ENCODE measurements around the gene PIP5K1B.

PIP5K1B gene

DNA sequence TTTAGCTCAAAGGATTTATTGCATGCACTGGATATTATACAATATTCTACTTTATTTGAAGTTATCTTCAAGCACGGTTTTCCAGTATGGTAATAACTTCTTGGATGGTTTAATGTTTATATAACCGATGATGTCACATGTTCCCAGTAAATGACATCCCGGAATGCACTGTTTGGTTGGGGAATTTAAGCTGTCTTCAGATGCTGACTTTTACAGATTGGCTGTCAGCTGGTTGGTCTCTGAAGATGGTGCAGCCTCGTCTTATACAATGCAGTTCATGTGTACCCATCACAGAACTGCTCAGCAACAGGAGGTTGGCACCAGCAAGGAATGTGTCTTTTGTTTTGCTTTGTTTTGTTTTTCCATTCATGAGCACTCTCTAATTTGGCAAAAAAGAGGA, 165.0 kb downstream of the PIP5K1B start:
- DNase-seq: no peak

DNA sequence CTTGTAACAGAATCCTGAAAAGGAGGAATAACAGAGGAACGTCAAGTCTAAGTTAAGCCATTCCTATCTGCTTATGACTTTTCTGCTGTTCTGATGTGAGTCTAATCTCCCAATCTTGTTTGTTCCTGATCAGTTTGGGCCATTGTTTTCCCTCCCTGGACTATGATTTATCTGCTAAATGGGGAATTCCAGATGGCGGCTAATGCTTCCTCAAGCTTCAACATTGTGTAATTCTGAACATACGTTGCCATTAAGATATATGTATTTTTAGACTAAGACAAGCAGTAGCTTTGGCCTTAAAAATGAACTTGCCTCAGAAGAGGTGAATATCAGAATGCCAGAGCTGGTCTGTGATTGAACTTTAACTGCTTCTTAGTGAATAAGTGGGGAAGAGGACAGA, 166.2 kb downstream of the PIP5K1B start:
- no peak for DNase-seq

DNA sequence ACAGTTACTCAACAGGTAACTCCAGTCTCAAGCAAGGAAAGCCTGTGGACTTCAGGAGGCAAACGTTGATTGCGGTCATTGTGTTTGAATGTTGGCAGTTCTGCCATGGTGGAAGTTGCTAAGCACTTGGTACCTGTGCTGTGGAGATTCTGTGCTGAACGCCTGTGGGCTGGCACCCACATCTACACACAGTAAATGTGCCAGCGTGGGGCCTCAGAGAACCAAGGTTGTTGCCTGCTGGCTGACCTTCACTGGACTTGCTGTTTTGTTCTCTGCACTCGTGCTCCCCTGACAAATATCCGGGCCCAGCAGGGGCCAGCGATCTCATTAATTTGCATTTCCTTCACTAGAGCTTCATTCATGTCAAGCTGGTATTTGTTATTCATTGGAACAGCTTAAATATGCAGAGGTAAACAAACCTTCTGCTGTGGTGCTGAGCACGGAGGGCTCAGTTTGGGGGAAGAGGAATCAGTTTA, 167.0 kb downstream of the PIP5K1B start:
- no peak for DNase-seq

DNA sequence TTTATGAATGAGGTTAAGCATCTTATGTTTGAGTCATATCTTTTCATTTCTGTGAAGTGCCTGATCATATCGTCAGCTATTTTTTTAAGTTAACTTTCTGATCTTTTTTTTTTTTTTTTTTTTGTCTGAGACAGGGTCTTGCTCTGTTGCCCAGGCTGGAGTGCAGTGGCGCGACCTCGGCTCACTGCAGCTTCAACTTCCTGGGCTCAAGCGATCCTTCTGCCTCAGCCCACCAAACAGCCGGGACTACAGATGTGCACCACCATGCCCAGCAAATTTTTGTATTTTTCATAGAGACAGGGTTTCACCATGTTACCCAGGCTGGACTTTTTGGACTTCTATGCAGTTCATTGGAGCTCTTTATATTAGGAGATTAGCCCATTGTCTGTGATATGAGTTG, 168.1 kb downstream of the PIP5K1B start:
- no peak for DNase-seq

DNA sequence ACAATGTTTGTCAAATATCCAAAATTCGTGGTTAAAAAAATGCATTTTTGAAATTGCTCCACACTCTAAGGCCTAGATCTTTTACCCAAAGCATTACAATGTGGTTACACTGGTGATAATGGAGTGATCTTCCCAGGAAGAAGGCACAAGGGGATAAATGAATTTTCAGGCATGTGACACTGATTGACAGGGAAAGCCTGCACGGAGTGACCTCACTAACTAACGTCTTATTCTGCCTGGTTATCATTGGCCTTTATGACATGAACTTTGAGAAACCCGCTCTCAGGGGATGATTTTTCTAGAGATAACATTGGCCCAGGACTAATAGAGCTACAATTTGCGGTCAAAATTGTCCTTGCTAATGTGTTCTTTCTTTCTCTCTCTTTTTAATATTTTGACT, 171.2 kb downstream of the PIP5K1B start:
- no peak for DNase-seq

DNA sequence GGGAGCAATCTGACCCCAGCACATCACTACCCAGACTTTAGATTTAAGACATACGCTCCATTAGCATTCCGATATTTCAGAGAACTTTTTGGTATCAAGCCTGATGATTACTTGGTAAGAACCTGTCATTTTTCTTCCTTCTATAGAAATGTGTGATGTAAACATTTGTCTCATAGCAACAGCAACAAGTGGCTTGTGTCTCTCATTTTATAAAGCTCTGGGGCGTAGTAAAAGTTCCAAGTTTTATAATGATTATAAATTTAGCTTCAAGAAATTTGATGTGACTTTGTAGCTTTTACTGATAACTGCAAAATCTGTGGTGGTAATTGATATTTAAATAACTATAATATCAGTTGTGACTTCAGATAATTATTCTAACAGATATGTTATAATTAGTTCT, 171.6 kb downstream of the PIP5K1B start:
- DNase-seq: no peak

DNA sequence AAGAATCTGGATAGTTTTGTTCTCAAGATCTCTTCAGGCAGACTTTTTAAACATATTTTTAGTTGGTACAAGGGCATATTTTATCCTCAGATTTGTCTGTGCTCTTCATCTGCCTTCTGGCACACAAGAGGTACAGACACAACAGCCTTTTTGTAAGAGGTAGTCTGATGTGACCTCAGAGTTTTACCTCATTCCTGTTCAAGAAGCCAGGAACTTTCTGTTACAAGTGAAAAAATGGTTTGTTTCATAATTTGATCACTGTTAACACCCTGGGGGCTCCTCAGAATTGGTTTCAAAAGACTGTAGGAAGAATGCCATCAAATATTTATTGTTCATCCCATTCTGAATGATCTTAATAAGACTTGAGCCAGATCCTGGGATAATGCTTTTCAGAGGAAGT, 172.2 kb downstream of the PIP5K1B start:
- DNase-seq: no peak

DNA sequence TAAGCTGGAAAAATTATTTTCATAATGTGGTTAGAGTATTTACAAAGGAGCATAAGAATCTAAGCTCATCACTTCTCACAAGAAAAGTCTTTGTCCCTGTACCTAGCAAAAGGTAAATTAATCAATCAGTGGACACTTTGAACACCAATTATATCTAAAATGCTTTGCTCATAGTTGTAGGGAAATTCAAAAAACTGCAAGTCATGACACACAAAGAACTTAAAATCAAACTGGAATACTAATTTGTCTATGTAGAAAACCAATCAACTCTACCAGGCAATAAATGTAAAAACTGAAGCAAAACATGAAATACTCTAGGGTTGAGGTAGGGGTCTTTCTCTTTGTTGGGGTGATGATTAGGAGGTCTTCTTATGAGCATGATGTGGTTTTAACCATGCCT, 173.4 kb downstream of the PIP5K1B start:
- DNase-seq: no peak

DNA sequence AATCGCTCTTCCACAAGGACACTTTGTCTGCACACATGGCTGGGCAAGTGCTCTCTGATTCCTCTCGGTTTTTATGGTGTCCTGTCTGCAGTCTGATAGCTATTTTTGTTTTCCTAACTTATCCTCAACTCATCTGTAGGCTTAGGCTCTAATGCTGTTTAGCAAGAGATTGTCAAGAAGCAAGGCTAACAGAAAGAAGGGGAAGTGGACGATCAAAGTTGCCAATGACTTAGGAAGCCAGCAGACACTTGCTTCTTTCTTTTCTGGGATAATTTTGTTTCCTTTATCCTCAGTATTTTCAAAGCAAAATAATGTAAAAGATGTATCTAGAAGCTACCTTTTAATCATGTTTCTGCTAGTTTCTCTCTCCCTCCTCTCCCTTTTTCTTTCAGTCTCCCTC, 178.2 kb downstream of the PIP5K1B start:
- DNase-seq: no peak

DNA sequence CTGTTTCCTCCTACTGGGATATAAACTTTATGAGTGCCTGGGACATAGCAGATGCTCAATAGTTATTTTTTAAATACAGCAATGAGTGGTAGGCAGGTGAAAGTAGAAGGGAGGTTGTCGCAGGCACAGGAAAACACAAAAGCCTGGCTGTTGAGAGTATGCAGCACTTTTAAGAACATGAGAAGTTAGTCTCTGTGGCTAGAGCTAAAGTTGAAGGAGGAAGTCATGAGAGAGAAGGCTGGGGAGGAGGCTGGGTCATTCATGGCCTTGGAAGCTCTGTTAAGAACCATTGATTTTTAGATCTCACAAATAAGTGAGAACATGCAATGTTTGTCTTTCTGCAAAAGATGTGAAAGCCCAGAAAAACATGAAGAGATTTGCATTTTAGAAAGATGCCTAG, 182.2 kb downstream of the PIP5K1B start:
- no peak for DNase-seq

DNA sequence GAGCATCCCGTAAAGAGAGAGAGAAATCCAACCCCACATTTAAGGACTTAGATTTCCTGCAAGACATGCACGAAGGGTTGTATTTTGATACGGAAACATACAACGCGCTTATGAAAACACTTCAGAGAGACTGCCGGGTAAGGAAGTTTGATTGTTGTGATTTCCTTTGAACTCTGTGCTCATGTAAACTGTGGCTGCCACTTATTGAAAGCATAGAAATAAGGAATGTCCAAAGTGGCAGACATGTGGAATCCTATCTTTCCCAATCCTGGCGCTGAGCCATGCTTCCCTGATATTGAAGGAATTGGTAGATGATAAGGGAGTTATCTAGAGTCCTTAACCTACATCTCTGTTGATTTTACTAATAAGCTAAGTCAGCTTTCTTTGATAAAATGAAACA, 189.5 kb downstream of the PIP5K1B start:
- no peak for DNase-seq

DNA sequence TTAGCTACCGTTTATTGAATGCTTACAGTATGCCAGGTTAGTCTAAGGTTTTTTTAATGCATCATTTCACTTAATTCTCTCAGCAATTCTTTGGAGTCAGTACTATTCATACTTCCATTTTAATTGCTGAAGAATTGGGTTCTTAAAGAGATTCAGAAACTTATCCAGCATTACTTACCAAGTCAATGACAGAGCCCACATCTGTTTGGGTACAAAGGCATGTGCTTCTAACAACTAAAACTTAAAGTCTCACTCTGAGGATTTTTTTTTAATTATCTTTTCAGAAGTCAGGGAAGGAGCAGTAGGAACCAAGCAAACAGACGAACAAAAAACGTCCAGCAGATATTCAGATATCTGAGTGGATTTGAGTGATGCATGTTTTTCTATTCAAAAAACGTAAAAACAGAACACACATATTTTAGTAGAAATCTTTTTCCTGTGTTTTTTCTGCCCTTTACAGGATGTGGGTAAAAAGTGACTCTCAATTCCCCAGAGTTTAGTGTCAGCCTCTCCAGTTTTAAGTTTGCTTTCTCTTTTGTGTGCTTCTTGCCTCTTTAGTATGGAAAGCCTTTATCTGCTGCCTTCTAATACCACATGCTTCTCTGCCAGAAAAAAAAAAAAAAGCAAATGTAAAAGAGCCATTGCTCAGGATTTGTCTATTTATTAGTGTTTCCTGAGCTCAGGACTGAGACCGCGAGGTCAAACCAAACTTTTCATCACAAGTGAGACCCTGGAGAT, 190.9 kb downstream of the PIP5K1B start:
- DNase-seq: no peak

DNA sequence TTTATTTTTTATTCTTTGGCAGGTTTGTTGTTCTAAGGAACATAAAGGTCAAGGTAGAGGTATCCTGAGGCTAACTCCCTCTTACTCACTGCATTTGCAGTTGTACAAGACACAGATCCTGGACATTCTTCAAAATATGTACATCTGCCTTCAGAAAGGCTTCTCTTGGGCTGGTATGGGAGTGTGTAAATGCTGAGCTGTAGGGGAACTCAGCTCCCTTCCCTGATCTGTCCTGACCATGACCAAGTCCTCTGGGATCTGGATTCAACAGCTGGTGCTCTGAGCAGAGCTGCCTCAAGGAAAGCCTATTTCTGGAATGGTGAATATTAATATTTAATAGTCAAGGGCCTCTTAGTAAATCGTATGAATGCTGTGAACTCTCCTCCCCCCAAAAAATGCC, 191.4 kb downstream of the PIP5K1B start:
- DNase-seq: no peak

DNA sequence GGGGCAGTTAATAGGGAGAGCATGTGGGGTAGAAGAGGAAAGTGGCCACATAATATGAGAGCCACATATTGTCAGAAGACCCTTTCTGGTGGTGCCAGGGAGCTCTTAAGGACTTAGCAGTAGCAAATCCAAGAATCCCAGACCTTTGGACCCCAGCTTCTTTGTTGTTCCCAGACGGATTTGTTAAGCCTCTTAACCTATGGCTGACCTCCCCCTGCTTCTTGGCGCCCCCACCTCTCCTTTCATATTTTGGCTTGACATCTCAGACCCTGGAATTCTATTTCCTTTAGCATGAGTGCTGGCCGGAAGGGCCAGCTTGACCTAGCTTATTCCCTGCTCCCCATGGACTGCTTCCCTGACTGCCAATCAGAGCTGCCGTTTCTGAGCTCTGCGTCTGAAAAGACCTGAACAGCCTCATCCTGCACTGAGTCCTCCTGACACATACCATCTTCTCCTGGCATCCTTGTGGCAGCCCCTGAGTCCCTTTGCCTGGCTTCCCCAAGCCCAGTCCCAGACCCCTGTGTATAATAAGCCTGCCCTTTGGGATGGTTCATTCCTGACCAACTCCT, 192.6 kb downstream of the PIP5K1B start:
- DNase-seq: no peak

DNA sequence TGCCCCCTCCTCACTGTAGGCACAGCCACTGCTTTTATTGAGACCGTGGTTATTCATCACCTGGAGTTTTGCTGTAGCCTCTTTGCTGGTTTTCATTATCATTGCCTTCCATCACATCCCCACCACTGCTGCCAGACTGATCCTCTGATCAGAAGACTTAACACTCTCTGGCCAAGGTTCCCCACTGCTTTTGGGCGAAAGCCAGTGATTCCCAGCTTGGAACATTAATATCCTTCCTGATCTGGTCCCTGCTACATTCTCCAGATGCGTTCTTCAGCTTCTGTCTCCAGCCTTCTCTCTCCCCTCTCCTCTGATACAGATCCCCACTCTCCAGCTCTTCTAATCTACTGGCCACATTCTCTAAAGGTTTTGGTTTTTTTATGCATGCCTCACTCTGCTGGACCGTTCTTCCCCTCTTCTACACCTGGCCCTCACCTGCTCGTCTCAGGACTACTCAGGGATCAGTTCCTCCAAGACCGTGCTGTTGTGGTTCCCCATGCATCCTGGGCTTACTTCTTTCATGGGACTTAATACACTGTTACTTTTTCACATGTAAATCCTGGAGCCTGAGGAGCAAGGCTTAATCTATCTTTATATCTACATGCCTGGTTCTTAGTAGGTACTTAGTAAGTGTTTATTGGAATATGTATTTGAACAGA, 193.9 kb downstream of the PIP5K1B start:
- no peak for DNase-seq

DNA sequence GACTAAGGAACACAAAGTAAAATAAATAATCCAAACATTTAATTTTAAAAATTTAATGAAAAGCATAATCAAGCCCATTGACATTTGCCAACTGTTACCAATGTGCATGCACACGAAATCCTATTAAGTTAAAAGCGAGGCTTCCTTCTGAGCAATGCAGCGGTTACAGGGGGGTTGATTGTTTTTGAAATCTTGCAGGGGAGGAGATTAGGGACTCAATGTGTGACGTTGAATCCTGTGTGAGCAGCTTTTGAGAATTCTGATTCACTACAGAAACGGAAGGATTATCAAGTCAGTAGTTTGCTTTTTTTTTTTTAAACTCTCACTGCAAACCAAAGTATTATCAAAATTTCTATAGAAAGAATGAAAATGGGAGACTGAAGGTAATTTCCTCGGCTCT, 199.4 kb downstream of the PIP5K1B start:
- DNase-seq: no peak

DNA sequence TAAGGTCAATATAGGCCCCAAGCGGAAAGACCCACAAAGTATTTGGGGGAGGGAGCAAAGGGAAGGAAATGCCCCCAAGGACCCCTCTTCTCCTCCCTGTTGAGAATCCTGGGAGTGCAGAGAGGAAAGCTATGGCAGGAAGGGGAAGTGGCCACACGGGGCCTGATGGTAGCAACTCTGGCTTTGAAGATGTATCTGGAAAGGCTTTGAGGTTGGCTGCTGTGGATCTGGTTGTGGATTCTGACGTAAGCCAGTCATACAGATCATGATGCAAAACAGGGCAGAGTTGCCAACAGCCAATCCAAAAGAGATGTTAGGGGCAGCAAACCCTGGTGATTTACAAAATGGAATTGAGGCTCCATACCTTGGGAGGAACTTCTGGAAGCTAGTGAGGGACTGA, 200.1 kb downstream of the PIP5K1B start:
- no peak for DNase-seq

DNA sequence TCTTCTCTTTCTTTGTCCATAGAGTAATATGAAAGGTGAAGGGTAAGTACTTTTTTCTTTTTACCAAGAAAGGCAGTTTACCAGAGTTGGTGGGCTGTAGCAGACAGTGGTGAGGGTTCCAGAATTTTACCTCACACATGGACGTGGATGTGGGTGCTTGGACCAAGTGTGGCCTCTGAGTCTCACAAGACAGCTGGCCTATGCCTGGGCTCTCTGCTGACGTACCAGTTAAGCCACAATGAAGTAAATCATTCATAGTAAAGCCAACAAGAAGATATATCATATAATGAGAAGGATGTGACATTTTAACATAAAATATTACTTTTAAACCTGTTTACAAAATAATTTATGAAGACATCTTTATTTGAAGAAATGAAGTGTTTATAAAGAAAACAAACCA, 202.9 kb downstream of the PIP5K1B start:
- no peak for DNase-seq

DNA sequence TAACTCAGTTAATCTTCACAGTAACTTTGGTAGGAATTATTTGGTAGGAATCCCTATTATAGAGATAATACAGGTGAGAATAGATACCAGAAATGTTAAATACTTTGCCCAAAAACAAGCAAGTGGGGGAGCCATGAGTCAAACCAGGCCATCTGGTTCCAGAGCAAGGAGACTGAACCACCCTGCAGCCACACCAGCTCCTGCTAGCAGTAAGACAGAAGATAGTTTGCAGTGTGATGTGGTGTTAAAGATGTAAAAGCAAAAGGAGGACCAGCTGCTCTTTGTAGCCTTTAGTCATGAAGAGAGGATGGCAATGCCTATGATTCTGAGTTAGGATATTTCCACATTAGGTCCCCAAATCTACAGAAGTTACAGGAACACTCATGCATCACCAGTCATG, 207.5 kb downstream of the PIP5K1B start:
- DNase-seq: no peak

DNA sequence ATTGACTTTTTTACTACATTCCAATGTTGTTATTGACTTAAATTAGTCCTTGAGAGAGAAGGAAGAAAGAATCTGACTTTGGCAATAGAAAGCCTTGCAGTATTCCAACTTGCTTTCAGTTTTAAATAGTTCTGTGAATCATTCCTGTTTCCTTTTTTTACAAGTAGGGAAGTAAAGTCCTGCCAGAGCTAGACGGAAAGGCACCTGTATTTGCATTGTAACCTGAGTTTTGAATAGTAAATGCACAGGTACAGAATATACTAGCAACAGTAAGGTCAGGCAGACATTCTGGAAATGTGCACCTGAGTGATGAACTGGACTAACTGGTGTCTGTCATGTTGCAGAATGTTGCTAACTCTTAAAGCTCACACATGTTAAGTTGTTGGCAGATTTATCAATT, 208.0 kb downstream of the PIP5K1B start:
- DNase-seq: no peak

DNA sequence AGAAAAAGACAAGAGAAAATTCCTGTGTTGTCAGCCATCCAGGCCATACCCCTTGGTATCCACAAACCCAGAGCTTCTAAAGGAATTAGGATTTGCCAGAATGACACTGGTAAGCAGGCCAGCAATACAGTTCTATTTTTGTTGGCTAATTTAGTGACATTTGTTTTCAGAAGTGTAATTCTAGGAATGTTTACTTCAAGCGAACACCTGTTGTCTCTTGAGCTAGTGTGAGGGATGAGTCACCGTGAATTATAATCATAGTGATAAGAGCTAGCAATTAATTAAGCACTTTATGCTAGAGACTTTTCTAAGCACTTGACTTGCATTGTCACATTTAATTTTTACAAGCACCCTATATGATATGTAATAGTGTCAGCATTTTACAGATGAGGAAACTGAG, 209.7 kb downstream of the PIP5K1B start:
- DNase-seq: no peak

DNA sequence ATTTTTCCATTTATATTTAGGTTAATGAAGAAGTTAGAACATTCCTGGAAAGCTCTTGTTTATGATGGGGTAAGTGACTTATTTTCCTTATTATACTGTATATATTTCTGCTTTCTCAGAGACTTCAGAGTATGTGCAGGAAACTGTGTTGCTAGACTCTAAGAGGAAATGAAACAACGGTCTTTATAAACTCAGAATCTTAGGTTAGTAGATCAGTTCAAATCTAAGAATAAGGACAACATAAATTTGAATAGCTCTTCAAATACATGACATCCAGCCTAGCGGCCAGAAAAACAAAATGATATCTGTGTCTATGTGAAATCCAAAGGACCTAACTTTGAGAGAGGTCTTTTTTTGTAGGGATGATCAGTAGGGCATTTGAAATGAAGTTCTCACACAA, 214.6 kb downstream of the PIP5K1B start:
- DNase-seq: no peak

DNA sequence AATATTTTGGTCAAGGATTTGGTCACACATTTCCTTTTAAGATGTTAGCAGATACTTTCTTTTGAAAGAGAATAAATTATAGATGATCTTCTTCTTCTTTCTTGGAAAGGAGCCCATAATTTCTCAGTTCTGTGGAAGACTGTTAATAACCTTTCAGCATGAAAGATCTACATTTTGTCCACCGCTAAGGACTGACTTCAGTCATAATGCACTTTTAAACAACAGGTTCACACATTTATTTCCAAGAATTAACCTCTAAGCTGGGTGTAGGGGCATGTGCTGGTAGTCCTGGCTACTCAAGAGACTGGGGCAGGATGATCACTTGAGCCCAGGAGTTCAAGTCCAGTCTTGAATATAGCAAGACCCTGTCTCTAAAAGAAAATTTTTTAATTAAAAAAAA, 215.9 kb downstream of the PIP5K1B start:
- DNase-seq: no peak

DNA sequence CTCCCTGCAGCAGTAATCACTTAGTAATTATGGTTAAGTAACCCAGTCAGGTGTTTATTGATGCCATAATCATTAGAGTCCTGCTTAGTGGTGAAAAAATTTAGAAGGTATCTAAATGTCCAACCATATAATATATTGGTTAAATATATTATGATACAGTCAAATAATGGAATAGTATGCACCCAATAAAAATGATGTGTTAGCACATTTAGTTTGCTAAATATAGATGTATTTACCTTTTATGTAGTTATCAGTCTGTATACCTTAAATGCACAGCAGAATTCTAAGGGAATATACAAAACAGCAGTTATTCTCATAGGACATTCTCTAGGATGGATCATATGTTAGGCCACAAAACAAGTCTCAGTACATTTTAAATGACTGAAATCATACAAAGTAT, 218.4 kb downstream of the PIP5K1B start:
- no peak for DNase-seq

DNA sequence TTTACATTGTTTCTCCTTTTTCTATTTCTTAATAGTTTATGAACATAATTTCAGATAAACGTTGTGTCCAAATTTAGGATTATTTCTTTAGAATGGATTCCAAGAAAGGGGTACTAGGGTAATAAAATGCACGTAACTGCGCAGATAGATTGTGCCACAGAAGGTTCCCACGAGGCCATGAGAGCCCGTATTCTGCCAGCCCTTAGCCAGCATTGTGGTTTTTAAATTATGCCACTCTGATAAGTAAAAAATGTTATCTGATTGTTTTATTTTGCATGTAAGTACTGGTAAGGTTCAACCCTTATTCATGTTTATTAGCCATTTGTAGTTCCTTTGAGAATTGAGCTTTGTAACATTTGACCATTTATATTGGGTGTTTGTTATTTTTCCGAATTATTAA, 220.1 kb downstream of the PIP5K1B start:
- DNase-seq: no peak
